ENCODE measurements around the gene MPZL3. TPM values are rescaled to one million over a fixed set of nuclear protein-coding genes. Genes with fewer than 3 reads are reported as not detected.

MPZL3 gene
- total RNA-seq, 3 donors from 2014 or later, result 52.7 to 72.0 (median 56.4) TPM

DNA sequence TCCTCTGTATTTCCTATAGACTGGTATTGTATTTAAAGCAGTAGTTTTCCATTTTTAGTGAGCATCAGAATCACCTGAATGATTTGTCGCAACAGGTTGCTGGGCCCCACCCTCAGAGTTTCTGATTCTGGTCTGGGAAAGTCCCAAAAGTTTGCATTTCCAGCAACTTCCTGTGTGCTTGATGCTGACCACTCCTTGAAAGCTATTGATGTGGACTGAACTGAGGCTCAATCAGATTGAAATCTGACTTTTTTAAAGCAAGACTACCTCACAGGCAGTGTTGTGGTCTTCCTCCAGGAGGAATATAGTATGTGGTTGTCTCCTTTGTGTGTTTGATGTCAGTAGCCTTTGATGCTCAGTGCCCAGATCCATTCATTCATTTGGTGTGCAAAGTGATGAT is 29.1 kb upstream of the MPZL3 start:
- no peaks in the 10 kb centered on the region for H3K36me3 Mint-ChIP-seq (ENCODE audit: insufficient read depth)
- H3K4me1 Mint-ChIP-seq (ENCODE audit: low read depth), result peaks cover 20% of the 10 kb centered on the region
- DNase-seq (no peak), ATAC-seq (no peak)
- no peaks in the 10 kb centered on the region for H3K9me3 Mint-ChIP-seq
- H3K4me3 Mint-ChIP-seq, result no peak overlapping the region
- no peaks in the 10 kb centered on the region for H3K27me3 Mint-ChIP-seq (ENCODE audit: low read depth)

DNA sequence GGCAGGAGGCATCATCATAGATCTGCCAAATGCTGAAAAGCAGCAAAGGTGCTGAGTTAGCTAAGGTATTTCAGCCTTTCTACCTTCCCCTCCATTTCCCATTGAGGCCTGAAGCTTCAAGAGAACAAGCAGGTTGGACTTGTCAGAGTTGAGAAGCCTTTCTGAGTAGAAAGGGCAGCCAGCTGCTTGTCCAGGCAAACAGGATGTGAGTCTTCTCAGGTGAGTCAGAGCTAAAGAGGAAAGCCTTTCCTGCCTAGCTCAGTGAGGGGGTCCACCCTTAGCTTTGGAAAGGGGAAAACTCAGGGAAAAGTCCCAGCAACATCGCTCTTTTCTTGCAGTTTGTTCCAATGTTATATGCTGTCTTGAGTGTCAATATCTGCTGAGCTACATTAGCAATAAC is 25.1 kb upstream of the MPZL3 start:
- Mint-ChIP-seq H3K4me3 (no peak overlapping the region), H3K4me1 (ENCODE audit: low read depth) (peaks cover 26% of the 10 kb centered on the region), H3K27me3 (ENCODE audit: low read depth) (no peaks in the 10 kb centered on the region), H3K9me3 (no peaks in the 10 kb centered on the region), H3K36me3 (ENCODE audit: insufficient read depth) (no peaks in the 10 kb centered on the region)
- ATAC-seq (peak; percentile 40 to 50), DNase-seq (no peak)

DNA sequence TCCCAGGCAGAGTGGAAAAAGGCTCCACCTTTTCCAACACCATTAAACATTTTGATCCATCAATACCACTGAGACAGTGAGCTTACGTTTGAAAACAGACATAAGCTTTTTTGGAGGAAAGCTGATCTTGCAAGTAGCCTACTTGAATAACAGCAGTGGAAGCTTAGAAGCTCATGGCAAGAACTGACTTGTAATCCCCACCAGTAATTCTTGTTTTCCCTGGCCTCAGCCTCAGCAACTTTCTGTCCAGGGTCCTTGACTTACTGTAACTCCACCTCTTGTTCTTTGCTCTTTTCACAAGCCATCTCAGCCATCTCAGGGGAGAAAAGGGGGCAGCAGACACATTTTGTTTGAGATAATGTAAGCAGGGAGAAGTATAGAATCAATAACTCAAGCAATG is 24.3 kb upstream of the MPZL3 start:
- no peaks in the 10 kb centered on the region for H3K9me3 Mint-ChIP-seq
- DNase-seq, result no peak
- peaks cover 24% of the 10 kb centered on the region for H3K4me1 Mint-ChIP-seq (ENCODE audit: low read depth)
- H3K4me3 Mint-ChIP-seq, result no peak overlapping the region
- H3K27me3 Mint-ChIP-seq (ENCODE audit: low read depth), result no peaks in the 10 kb centered on the region
- no peaks in the 10 kb centered on the region for H3K36me3 Mint-ChIP-seq (ENCODE audit: insufficient read depth)
- no peak for ATAC-seq

DNA sequence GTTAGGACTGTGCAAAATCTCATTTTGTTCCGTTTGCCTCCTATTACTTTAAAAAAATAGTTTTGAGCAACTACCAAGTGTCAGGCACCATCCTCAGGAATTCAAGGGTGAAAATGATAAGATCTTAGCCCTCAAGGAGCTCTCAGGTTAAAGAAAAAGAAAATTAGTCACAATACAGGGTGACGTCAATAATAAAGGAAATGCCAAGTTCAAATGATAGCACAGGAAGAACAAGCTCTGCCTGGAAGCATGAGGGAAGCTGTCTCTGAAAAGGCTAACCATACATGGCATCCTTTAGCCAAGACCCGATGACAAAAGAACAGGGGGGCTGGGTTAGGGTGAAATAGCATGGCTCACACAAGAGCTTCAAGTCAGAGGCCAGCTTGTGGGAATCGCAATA is 23.0 kb upstream of the MPZL3 start:
- Mint-ChIP-seq H3K27me3 (ENCODE audit: low read depth) (no peaks in the 10 kb centered on the region), H3K4me1 (ENCODE audit: low read depth) (peaks cover 19% of the 10 kb centered on the region), H3K9me3 (no peaks in the 10 kb centered on the region), H3K36me3 (ENCODE audit: insufficient read depth) (no peaks in the 10 kb centered on the region), H3K4me3 (no peak overlapping the region)
- DNase-seq, result no peak
- ATAC-seq, result peak in 1 of 2 donors; percentile 23

DNA sequence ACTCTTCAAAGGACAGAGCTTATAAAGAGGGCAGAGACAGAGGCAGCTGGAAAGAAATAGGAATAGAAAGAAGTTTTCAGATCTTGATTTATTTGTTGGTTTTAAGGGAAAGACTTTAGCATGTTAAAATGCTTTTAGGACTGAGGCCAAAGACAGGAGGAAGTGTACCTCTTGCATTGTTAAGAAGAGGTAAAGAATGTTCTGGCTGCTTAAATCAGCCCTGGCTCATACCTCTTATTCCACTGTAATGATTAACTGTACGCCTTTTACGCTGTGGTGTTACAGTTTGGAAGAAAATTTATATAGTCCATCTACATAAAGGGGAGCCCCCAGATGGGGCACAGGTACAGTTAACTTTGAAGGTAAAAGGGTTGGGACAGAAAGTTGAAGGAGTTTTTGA is 22.0 kb upstream of the MPZL3 start:
- Mint-ChIP-seq H3K27me3 (ENCODE audit: low read depth) (no peaks in the 10 kb centered on the region), H3K4me3 (no peak overlapping the region), H3K9me3 (no peaks in the 10 kb centered on the region), H3K4me1 (ENCODE audit: low read depth) (peaks cover 18% of the 10 kb centered on the region), H3K36me3 (ENCODE audit: insufficient read depth) (no peaks in the 10 kb centered on the region)
- ATAC-seq, result no peak
- no peak for DNase-seq

DNA sequence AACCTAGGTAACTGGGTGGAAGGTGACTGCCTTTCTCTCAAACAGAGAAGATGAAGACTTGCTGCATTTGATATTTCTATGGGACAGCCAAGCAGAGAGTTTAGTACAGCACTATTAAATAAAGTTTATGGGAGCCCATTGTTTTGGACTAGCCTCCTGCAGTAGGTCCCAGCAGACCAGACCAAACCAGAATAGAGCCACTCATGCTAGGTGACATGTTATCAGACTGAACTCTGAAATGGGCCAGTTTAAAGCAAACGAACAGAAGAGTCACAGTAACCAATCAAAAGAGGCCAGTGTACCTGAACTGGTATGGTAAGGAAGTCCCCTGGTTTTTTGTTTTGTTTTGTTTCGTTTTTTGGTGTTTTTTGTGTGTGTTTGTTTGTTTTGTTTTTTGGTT is 19.8 kb upstream of the MPZL3 start:
- H3K9me3 Mint-ChIP-seq, result no peaks in the 10 kb centered on the region
- no peaks in the 10 kb centered on the region for H3K27me3 Mint-ChIP-seq (ENCODE audit: low read depth)
- DNase-seq, result no peak
- no peak overlapping the region for H3K4me3 Mint-ChIP-seq
- H3K4me1 Mint-ChIP-seq (ENCODE audit: low read depth), result peaks cover 13% of the 10 kb centered on the region
- ATAC-seq, result no peak
- H3K36me3 Mint-ChIP-seq (ENCODE audit: insufficient read depth), result no peaks in the 10 kb centered on the region

DNA sequence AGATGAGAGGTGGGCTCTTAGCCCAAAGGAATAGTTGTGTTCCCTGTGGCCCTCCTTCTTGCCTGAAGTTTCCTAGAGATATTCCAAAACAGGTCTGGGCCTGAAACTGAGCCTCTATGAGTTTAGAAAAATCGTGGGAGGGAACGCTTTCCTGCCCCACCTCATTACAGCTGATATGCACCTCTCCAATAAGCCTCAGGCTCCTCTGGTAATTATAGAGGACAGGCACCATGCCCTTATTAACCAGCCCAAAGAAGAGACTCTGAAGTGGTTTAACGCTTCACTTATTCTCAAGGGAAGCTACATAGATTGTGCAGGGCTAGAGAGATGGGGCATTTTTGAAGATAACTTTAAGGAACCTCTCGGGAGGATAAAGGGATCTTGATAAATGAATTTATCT is 15.3 kb upstream of the MPZL3 start:
- DNase-seq (no peak), ATAC-seq (no peak)
- Mint-ChIP-seq H3K27me3 (ENCODE audit: low read depth) (peaks cover 5% of the 10 kb centered on the region), H3K9me3 (no peaks in the 10 kb centered on the region), H3K36me3 (ENCODE audit: insufficient read depth) (peaks cover under 1% of the 10 kb centered on the region), H3K4me1 (ENCODE audit: low read depth) (peaks cover 21% of the 10 kb centered on the region), H3K4me3 (no peak overlapping the region)

DNA sequence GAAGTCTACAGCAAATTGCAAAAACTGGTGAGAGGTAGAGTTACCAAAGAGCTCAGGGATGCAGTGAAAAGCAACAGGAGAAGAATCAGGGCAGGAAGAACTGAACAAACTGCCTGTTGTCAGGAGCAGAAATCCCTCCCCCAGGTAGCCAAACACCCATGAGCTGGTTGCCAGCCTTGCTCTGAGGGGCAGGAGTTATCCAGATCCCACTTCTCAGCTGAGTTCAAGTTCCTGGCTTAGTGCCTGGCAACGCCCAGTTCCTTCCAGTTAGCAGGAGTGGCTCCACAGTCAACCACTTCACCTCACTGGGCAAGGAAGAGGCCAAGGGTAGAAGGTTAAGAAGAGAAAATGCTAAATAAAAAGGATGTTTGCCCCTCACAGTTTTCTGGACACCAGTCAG is 13.8 kb upstream of the MPZL3 start:
- ATAC-seq (no peak), DNase-seq (no peak)
- H3K4me1 Mint-ChIP-seq (ENCODE audit: low read depth), result peaks cover 24% of the 10 kb centered on the region
- H3K9me3 Mint-ChIP-seq, result no peaks in the 10 kb centered on the region
- H3K36me3 Mint-ChIP-seq (ENCODE audit: insufficient read depth), result peaks cover 4% of the 10 kb centered on the region
- H3K4me3 Mint-ChIP-seq, result no peak overlapping the region
- H3K27me3 Mint-ChIP-seq (ENCODE audit: low read depth), result peaks cover 7% of the 10 kb centered on the region

DNA sequence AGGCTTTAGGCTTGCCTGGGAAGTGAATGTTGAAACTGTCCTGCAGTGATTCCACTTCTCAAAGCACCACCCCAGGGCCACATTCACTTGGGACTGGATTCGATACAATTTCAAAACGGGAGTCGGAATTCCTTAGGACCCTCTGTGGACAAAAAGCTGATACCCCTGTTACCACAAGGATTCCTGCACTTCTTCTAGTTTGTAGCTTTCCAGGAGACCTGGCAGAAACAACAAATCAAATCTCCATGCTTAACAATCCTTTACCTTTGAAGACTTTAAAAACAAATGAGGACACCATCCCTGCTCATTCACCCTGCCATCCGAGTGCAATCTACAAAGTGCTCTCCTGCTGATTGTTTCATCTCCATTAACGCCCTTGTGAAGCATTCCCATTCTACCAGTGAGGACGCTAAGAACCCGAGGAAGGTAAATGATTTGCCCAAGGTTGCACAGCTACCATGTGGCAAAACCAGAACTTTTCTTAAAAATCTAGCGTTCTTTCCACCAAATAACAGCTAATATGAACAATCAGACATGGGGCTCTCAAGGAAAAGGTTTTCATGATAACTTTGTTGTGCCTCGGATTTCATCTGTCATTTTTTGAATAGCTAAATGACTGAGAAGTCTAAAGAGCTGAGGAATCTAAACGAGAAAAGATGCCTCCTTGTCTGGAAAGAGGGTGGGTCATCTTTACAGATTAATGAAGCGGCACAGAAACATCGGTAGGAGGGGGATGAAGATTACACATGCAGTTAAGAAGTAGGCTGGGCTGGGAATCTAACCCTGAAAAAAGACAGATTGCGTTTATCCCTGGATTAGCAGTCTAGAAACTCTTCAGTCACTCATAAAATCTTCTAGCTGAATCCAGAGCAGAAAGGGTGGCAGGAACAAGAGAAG is 12.7 kb upstream of the MPZL3 start:
- ATAC-seq, result no peak
- DNase-seq, result no peak
- Mint-ChIP-seq H3K36me3 (ENCODE audit: insufficient read depth) (peaks cover 4% of the 10 kb centered on the region), H3K4me3 (peak overlapping the region; percentile 83), H3K27me3 (ENCODE audit: low read depth) (peaks cover 7% of the 10 kb centered on the region), H3K4me1 (ENCODE audit: low read depth) (peaks cover 31% of the 10 kb centered on the region), H3K9me3 (no peaks in the 10 kb centered on the region)

DNA sequence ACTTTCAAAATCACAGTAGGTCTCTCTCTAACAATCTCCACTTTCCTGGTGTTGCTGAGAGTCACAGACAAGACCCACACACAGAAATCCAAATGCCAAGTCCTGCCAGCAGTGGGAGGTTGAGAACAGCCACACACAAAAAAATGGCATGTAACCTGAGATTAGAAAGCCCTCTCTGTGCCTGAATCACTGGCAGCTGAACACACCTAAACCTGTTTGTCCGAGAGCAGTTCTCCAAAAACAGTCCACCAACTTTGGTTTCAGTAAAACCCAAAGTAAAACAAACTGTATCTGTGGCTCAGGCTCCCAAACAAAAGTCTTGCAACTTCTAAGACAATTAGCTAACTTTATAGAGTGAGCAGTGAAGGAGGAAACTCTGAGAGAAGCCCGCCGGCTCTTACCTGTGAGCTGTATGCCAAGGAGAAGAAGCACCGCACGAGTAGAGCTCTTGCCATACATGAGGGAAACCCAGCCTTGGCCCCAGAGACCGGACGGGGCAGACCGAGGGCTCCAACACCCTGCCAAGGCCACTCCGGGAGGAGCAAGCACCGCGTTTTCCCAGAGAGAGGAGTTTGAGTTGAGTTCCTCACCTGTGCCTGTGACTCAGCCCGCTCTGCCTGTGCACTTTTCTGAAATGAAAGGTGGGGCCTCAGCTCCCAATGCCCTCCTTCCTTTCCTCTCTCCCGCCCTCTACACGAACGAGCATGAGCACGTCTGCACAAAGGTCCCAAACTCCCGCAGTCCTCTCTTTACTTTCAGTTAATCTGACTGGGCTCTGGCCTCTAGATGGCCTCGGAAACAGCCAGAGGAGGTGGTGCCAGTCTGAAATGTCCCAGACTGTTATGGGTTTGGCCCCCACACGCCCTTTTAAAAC is 11.8 kb upstream of the MPZL3 start, which contains the start of gene MPZL2:
TSS of gene MPZL2 (minus strand) at position 603 of the 874 bp plus-strand sequence. CDS start at position 459, 144 bp downstream.
- Mint-ChIP-seq H3K4me3 (peak within 1 kb of the TSS; percentile 83), H3K27me3 (ENCODE audit: low read depth) (peaks cover 7% of the 10 kb centered on the region), H3K36me3 (ENCODE audit: insufficient read depth) (peaks cover 7% of the 10 kb centered on the region), H3K4me1 (ENCODE audit: low read depth) (peaks cover 32% of the 10 kb centered on the region), H3K9me3 (no peaks in the 10 kb centered on the region)
- ATAC-seq (peak; percentile 62 to 76), DNase-seq (peak; percentile 26)

DNA sequence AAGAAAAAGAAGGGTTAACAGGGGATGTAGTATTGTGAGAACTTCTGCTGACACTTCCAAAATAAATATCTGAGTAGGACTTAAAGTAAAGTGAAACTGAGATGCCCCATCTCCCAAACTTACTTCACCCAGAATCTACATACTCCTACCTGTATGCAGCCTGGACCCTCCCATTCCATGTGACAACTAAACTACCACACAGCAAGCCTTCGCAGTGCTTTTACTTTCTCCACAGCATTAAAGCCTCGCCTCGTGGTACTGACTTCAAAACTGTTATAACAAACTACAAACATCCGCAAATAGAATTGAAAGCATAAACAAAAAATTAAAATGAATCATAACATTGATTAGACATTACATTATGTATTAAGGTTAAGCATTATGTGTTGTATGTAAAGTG is 10.9 kb upstream of the MPZL3 start:
- peak; percentile 15 to 31 for ATAC-seq
- Mint-ChIP-seq H3K36me3 (ENCODE audit: insufficient read depth) (peaks cover 7% of the 10 kb centered on the region), H3K9me3 (no peaks in the 10 kb centered on the region), H3K27me3 (ENCODE audit: low read depth) (peaks cover 7% of the 10 kb centered on the region), H3K4me3 (peak overlapping the region; percentile 83), H3K4me1 (ENCODE audit: low read depth) (peaks cover 32% of the 10 kb centered on the region)
- DNase-seq, result no peak

DNA sequence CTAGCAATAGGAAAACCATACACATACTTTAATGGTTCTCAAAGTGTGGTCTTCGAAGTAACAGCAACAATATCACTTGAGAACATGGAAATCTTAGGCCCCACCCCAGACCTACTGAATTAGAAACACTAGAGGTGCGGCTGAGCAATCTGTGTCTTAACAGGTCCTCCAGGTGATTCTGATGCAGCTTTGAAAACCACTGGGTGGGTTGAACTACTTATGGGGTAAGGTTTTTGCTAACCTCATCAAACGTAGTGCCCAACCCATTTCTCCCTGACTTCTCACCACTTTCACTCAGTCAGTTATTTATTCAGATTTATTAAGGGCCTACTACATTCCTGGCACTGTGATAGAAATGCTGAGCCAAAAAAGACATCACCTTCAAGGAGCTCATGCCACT is 8.2 kb upstream of the MPZL3 start:
- Mint-ChIP-seq H3K9me3 (no peaks in the 10 kb centered on the region), H3K4me1 (ENCODE audit: low read depth) (peaks cover 32% of the 10 kb centered on the region), H3K4me3 (no peak overlapping the region), H3K36me3 (ENCODE audit: insufficient read depth) (peaks cover 11% of the 10 kb centered on the region), H3K27me3 (ENCODE audit: low read depth) (peaks cover 7% of the 10 kb centered on the region)
- DNase-seq (no peak), ATAC-seq (peak in 1 of 2 donors; percentile 51)

DNA sequence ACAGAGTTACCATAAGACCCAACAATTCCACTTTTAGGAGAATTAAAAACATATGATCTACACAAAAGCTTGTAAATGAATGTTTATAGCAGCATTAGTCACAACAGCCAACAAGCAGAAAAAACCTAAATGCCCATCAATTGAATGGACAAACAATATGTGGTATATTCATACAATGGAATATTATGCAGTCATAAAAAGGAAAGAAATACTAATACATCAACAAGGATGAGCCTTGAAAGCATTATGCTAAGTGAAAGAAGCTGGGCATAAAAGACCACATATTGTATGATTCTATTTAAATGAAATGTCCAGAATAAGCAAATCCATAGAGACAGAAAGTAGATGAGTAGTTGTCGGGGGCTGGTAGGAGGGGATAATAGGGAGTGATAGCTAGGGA is 7.0 kb upstream of the MPZL3 start:
- Mint-ChIP-seq H3K36me3 (ENCODE audit: insufficient read depth) (peaks cover 18% of the 10 kb centered on the region), H3K4me3 (no peak overlapping the region), H3K4me1 (ENCODE audit: low read depth) (peaks cover 26% of the 10 kb centered on the region), H3K27me3 (ENCODE audit: low read depth) (peaks cover 2% of the 10 kb centered on the region), H3K9me3 (no peaks in the 10 kb centered on the region)
- DNase-seq (no peak), ATAC-seq (no peak)

DNA sequence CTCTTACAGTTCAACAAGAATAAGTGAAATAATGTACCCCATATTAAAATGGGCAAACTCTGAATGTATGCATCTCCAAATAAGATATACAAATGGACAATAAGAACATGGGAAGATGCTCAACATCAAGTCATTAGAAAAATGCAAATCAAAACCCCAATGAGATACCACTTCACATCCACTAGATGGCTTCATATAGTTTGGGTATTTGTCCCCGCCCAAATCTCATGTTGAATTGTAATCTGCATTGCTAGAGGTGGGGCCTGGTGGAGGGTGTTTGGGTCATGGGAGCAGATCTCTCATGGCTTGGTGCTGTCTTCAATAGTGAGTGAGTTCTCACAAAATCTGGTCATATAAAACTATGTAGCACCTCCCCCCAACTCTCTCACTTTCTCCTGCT is 6.2 kb upstream of the MPZL3 start:
- peaks cover 19% of the 10 kb centered on the region for H3K4me1 Mint-ChIP-seq (ENCODE audit: low read depth)
- DNase-seq, result no peak
- no peak overlapping the region for H3K4me3 Mint-ChIP-seq
- ATAC-seq, result peak; percentile 50 to 75
- H3K36me3 Mint-ChIP-seq (ENCODE audit: insufficient read depth), result peaks cover 18% of the 10 kb centered on the region
- H3K27me3 Mint-ChIP-seq (ENCODE audit: low read depth), result peaks cover 2% of the 10 kb centered on the region
- no peaks in the 10 kb centered on the region for H3K9me3 Mint-ChIP-seq

All from activated T-cell treated with anti-CD3 and anti-CD28 coated beads, Interleukin-2, amount 50 U/mL, for 4 hours (primary cell).